Activated T-cell treated with anti-CD3 and anti-CD28 coated beads, Interleukin-2, amount 50 U/mL, for 72 hours (primary cell): ENCODE measurements around the gene CHST15. TPM values are rescaled to one million over a fixed set of nuclear protein-coding genes. Genes with fewer than 3 reads are reported as not detected.

Source experiments
- ATAC-seq, 2 donors: fragments of 150-1000 bp; cut with Tn5 transposase; replicated peaks in 1 of 2; 2 replicates each; pipeline ENCODE4 v1.10.0; 2021; ENCODE audit warnings: moderate library complexity in 2 of 2, mild to moderate bottlenecking in 1 of 2
- DNase-seq, 2 donors: peaks; one replicate each; pipeline ENCODE4 v3.0.0; 2021 to 2022; ENCODE audit warnings: mixed read lengths in 1 of 2
- H3K27ac Mint-ChIP-seq: one replicate; pipeline ENCODE4 v1.8.0; 2022; ENCODE audit warnings: mild to moderate bottlenecking, moderate library complexity, mixed read lengths
- H3K27me3 Mint-ChIP-seq: one replicate; pipeline ENCODE4 v1.8.0; 2022; ENCODE audit warnings: low read depth, mixed read lengths
- H3K36me3 Mint-ChIP-seq, 2 donors: one replicate each; pipeline ENCODE4 v1.8.0; 2022; ENCODE audit warnings: mixed read lengths in 2 of 2, mild to moderate bottlenecking in 1 of 2; ENCODE audit not compliant: insufficient read depth in 2 of 2
- H3K4me1 Mint-ChIP-seq: one replicate; pipeline ENCODE4 v1.8.0; 2022; ENCODE audit warnings: low read depth, mixed read lengths
- H3K4me3 Mint-ChIP-seq, 2 donors: one replicate each; pipeline ENCODE4 v1.8.0; 2022; ENCODE audit warnings: mild to moderate bottlenecking in 2 of 2, mixed read lengths in 2 of 2, moderate library complexity in 2 of 2
- H3K9me3 Mint-ChIP-seq, 2 donors: one replicate each; pipeline ENCODE4 v1.8.0; 2022; ENCODE audit warnings: mixed read lengths in 2 of 2
- total RNA-seq, 2 donors: library from RNA; stranded (reverse); gene quantifications; one replicate each; pipeline ENCODE4 v1.2.3, GENCODE V29; 2022

Gene CHST15
- total RNA-seq, 2 donors from 2014 or later = 0.38 to 2.4 TPM

DNA sequence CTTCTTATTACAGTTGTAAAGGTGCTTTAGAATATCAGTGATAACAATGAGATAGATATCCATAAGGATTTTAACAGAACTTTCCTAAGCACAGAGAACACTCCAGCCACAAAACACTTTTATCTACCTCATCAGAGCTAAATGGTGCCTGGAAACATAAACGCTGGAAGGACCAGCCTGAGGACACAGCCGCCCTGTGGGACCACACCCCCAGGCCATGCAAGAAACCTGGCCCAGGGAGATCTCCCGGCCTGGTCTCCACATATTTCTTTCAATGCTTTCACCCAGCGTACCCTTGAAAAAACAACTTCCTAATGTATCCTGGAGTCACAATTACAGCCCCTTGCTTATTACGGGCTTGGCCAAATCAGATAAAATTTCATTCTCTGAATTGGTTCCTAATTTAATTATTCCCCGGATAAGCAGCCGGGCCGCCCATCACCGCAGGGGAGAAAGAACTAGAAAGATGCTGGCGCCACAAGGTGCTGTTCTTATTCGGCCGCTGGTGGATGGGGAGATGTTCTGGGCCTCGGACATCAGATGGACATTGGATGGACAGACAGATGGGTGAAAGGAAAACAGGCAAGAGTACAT is 11.8 kb downstream of the CHST15 start:
- Mint-ChIP-seq H3K9me3 (no peaks in the 10 kb centered on the region), H3K27me3 (no peaks in the 10 kb centered on the region), H3K36me3 (no peaks in the 10 kb centered on the region), H3K4me1 (no peaks in the 10 kb centered on the region), H3K27ac (no peak overlapping the region), H3K4me3 (no peak overlapping the region)
- DNase-seq (no peak), ATAC-seq (no peak)

DNA sequence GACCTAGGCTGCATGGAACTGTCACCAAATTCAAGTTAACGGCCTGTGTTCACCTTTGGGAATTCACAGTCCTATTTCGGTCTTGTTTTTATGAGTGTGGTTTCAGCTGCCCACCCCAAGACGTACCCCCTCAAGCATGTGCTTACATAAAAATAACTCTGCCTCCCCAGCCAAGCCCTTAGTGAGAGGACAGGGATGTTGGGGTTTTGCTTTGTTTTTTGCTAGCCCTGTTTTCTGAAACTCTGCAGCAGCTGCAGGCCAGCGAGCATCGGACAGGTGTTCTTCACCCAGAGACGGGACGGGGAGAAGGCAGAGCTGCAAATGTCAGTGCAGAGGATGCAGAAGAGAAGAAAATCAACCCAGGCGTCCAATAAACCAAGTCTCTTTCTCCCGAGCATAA is 13.5 kb downstream of the CHST15 start:
- DNase-seq = no peak
- no peaks in the 10 kb centered on the region for H3K27me3 Mint-ChIP-seq
- H3K36me3 Mint-ChIP-seq = no peaks in the 10 kb centered on the region
- no peak overlapping the region for H3K27ac Mint-ChIP-seq
- no peaks in the 10 kb centered on the region for H3K9me3 Mint-ChIP-seq
- no peak for ATAC-seq
- no peak overlapping the region for H3K4me3 Mint-ChIP-seq
- H3K4me1 Mint-ChIP-seq = peaks cover 3% of the 10 kb centered on the region

DNA sequence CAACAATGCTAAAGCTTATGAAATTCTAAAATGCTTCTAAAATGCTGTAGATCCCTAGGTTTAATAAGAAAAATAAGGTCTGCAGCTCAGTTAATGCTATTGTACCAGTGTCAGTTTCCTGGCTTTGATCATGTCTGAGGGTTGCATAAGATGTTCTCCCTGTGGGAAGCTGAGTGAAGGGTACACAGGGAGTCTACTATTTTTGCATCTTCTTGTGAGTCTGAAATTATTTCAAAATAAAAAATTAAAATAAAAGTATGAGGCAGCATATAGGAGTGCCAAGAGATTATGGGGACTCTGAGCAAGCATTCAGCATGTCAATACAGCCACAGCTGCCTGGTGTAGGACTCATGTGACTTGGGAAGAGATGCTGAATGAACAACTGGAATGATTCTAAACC is 14.7 kb downstream of the CHST15 start:
- H3K4me1 Mint-ChIP-seq = peaks cover 10% of the 10 kb centered on the region
- H3K4me3 Mint-ChIP-seq = no peak overlapping the region
- no peaks in the 10 kb centered on the region for H3K9me3 Mint-ChIP-seq
- H3K36me3 Mint-ChIP-seq = no peaks in the 10 kb centered on the region
- H3K27ac Mint-ChIP-seq = no peak overlapping the region
- ATAC-seq = no peak
- no peaks in the 10 kb centered on the region for H3K27me3 Mint-ChIP-seq
- DNase-seq = no peak

DNA sequence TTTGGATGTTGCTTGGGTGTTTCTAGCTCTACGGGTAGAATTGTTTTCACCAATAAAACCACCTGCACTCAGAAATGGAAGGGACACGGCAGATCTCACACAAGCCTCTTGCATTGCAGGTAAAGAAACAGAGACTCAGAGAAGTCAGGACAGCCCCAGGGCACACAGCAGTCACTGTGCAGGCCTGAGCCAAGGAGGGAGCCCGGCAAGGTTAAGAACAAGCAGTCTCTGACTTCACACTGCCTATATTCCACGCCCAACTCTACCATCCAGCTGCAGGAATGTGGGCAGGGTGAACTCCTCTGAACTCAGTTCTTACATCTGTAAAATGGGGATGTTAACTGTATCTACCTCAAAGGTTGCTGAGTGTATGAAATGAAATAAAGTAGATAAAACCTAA is 15.4 kb downstream of the CHST15 start:
- ATAC-seq (no peak), DNase-seq (no peak)
- Mint-ChIP-seq H3K27ac (no peak overlapping the region), H3K36me3 (no peaks in the 10 kb centered on the region), H3K4me3 (no peak overlapping the region), H3K9me3 (no peaks in the 10 kb centered on the region), H3K27me3 (no peaks in the 10 kb centered on the region), H3K4me1 (peaks cover 10% of the 10 kb centered on the region)

DNA sequence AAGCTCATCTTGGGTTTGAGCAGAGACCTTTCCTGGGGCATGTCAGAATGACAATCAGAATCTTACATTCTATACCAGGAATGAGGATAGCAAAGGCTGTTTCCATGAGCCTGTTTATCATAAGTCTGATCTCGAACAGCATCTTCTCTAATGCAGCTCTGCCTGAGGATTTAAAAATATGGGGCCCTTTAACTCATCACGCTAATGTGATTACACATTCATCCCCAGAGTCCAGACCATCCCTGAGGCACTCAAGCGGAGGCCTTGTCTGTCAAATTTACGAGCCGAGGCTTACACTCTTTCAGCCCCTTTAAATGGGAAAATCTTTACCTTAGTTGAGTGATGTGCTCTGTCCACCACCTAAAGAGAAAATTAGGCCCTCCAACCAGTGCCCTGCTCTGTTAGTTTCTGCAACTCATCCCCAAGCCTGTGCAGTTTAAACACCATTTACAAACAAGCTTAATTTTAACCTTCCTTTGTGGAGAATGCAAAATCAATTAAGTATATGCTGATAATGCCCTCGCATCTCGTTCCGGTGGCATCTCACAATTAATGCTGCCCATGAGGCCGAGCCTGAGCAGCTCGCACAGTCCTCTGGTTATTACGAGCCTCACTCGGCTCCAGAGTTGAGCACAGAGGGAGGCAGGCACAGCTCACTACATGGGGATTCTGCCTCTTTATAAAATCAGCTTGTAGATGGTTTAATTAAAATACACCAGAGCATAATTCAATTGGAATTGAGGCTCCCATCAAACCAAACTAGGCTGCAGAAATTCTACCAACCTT is 16.0 kb downstream of the CHST15 start:
- DNase-seq (no peak), ATAC-seq (no peak)
- no peaks in the 10 kb centered on the region for H3K9me3 Mint-ChIP-seq
- no peak overlapping the region for H3K27ac Mint-ChIP-seq
- no peaks in the 10 kb centered on the region for H3K36me3 Mint-ChIP-seq
- no peaks in the 10 kb centered on the region for H3K27me3 Mint-ChIP-seq
- H3K4me1 Mint-ChIP-seq = peaks cover 10% of the 10 kb centered on the region
- no peak overlapping the region for H3K4me3 Mint-ChIP-seq

DNA sequence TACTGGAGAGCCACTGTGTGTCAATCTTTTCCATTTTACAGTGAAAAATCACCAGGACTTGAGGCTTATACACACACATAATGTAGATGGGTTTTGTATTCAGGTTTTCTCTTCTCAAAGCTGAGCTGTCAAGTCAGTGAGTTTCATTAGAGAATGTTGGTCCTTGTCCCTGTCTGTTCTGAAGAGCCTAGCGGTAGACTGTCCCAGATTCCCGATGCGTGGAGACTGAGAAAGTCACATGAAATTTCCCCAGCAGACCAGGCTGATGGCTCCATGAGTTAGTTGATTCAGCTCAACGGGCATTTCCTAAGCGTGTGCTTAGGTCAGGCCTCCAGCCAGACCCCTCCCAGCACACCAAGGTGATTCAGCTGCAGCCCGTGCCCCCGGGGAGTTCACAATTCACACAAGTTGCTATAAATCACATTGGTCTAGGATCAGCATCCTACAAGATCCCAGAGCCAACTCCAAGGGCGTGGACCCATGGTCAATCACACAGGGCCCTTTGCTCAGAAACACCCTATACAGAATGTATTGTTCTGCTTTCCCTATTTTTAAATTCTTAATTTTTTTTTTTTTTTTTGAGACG is 17.2 kb downstream of the CHST15 start:
- Mint-ChIP-seq H3K27ac (no peak overlapping the region), H3K4me3 (no peak overlapping the region), H3K9me3 (no peaks in the 10 kb centered on the region), H3K36me3 (no peaks in the 10 kb centered on the region), H3K4me1 (peaks cover 17% of the 10 kb centered on the region), H3K27me3 (peaks cover 4% of the 10 kb centered on the region)
- DNase-seq (no peak), ATAC-seq (no peak)

DNA sequence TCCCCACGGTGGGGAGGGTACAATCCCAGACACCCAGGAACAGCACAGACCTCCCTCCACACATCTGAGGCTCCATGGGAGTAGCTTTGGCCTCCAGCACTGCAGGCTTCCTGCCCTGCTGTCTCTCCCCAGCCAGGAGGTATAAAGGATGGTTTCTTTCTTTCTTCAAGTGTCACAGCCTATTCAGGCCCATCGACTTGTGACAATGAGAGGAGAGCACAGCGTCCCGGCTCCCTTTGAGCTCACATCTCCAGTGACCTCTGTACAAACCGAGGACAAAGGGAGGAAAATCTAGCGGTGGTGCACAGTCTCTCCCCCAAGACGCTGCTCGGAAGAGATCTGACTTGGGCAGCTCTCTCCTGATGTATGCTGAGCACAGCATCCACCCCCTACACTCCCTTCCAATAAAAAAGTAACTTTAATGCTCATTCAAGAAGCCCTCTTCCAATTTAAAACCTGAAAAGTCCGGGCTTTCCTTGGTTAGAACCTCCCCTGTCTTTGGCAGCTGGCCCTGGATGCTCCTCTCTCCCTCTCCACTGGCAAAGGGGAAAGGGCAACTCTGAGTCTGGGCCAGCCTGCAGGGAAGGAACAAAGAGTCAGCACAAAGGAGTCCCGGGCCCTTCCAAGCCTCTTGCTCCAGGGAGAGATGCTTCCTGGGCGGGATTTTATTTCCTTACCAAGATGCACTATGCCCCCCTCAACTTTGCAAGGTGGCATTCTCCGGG is 18.0 kb downstream of the CHST15 start:
- H3K36me3 Mint-ChIP-seq = no peaks in the 10 kb centered on the region
- H3K9me3 Mint-ChIP-seq = no peaks in the 10 kb centered on the region
- DNase-seq (no peak), ATAC-seq (no peak)
- peaks cover 17% of the 10 kb centered on the region for H3K4me1 Mint-ChIP-seq
- no peak overlapping the region for H3K4me3 Mint-ChIP-seq
- peaks cover 6% of the 10 kb centered on the region for H3K27me3 Mint-ChIP-seq
- H3K27ac Mint-ChIP-seq = no peak overlapping the region

DNA sequence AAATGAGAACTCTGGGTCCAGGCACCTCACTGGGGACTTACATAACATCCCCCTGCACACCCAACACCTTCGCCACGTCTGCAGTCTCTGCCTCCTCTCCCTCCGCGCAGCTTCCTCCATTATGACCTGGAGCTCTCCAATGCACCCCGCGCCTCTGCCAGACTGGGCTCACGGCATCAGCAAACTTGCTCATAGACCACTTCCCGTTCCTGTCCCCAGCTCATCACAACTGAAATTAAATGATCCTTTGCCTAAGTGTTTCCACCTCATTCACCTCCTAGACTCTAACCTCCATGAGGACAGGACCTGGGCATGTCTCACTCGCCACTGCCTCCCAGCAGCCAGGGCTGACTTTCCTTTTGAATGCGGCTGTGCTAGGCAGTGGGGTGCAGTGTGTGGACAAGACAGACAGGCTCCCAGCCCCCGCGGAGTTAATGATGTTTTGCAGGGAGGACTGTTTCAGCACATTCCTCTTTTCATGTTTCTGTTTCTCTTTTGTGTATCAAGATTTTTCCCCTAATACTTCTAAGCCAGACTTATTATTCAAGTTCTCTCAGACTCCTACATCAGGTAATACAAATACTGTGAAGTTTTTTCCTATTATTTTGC is 18.8 kb downstream of the CHST15 start:
- Mint-ChIP-seq H3K36me3 (no peaks in the 10 kb centered on the region), H3K9me3 (no peaks in the 10 kb centered on the region), H3K27me3 (peaks cover 6% of the 10 kb centered on the region), H3K4me3 (peak overlapping the region in 1 of 2 donors; percentile 2), H3K27ac (no peak overlapping the region), H3K4me1 (peaks cover 17% of the 10 kb centered on the region)
- DNase-seq (peak; percentile 10 to 26), ATAC-seq (peak; percentile 45 to 61)

DNA sequence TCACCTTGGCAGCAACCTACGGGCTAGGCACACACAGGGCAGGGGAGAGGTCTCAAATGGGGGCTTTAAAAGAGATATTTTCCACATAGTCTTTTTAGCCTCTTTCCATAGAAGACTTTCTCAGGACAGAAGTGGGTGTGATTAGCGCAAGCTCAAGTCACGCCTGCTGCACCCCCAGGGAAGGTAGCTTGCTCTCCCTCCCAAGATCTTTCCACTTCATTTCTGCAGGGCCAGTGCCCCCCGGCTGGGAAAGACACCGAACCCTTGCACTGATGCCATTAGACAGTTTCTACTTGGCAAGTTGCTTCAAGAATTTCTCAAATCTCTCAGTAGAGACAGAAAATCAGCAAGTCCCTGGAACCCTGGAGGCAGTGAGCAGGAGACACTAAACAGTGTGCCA is 19.4 kb downstream of the CHST15 start:
- ATAC-seq = no peak
- no peak overlapping the region for H3K27ac Mint-ChIP-seq
- no peaks in the 10 kb centered on the region for H3K36me3 Mint-ChIP-seq
- peaks cover 23% of the 10 kb centered on the region for H3K4me1 Mint-ChIP-seq
- DNase-seq = no peak
- H3K4me3 Mint-ChIP-seq = no peak overlapping the region
- peaks cover 6% of the 10 kb centered on the region for H3K27me3 Mint-ChIP-seq
- H3K9me3 Mint-ChIP-seq = no peaks in the 10 kb centered on the region

DNA sequence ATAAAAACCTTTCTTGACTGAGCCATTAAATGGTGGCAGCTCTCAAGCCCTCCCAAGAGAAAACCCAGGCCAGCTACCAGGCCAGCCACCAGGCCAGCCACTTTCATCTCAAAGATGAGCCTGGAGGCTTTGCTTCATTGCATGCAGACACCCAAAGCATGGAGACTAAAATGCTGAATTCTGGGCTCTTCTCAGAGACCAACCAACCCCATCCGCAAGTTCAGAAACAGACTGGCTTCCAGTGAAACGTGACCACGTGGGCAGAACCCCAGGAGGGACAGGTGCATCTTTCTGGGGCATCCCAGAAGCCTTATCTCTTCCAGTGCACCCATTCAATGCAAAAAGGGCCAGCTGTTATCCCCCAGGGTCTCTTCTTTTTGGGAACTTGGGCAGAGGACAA is 20.9 kb downstream of the CHST15 start:
- peaks cover 25% of the 10 kb centered on the region for H3K4me1 Mint-ChIP-seq
- H3K27ac Mint-ChIP-seq = no peak overlapping the region
- peaks cover 6% of the 10 kb centered on the region for H3K27me3 Mint-ChIP-seq
- H3K36me3 Mint-ChIP-seq = no peaks in the 10 kb centered on the region
- DNase-seq = no peak
- H3K4me3 Mint-ChIP-seq = no peak overlapping the region
- H3K9me3 Mint-ChIP-seq = no peaks in the 10 kb centered on the region
- ATAC-seq = no peak

DNA sequence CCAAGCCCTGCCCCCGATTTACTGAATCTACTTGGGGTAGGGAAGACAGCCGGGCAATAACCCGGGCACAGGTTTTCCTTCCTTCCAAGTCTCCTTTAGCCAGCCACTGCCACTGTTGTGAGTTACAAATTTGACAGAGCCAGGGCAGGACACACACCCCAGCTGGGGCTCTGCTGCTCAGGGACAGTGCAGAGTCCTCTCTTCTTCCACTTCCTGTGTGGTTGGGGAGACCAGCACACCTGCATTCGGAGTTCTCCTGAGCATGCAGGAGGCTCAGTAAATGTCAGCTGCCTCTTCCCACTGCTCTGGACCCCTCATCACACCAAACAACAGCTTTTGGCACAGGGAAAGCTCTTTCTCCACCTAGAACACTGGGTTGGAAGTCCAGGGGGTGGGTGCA is 21.3 kb downstream of the CHST15 start:
- Mint-ChIP-seq H3K27ac (no peak overlapping the region), H3K4me1 (peaks cover 26% of the 10 kb centered on the region), H3K27me3 (peaks cover 6% of the 10 kb centered on the region), H3K4me3 (no peak overlapping the region), H3K9me3 (no peaks in the 10 kb centered on the region), H3K36me3 (no peaks in the 10 kb centered on the region)
- DNase-seq = no peak
- ATAC-seq = no peak

DNA sequence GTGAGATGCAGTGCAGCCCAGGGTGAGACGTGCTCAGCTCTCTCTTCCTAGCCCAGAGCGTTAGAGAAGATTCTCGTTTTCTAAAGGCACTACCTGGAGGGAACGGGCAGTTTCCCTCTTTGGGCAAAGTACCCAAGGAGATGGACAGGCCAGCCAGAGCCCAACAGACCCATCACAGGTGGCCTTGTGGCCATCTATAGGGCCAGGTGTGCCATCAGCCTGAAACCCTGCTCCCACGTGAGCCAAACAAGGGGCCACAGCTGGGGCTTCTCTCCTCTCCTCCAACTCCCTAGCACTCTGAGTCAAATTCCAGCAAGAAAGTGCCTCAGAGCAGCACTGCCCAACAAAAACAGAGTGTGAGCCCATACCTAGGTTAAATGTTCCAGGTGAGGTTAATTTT is 22.3 kb downstream of the CHST15 start:
- H3K9me3 Mint-ChIP-seq = no peaks in the 10 kb centered on the region
- no peak overlapping the region for H3K4me3 Mint-ChIP-seq
- no peak overlapping the region for H3K27ac Mint-ChIP-seq
- DNase-seq (no peak), ATAC-seq (no peak)
- peaks cover 12% of the 10 kb centered on the region for H3K27me3 Mint-ChIP-seq
- peaks cover 35% of the 10 kb centered on the region for H3K4me1 Mint-ChIP-seq
- H3K36me3 Mint-ChIP-seq = no peaks in the 10 kb centered on the region

DNA sequence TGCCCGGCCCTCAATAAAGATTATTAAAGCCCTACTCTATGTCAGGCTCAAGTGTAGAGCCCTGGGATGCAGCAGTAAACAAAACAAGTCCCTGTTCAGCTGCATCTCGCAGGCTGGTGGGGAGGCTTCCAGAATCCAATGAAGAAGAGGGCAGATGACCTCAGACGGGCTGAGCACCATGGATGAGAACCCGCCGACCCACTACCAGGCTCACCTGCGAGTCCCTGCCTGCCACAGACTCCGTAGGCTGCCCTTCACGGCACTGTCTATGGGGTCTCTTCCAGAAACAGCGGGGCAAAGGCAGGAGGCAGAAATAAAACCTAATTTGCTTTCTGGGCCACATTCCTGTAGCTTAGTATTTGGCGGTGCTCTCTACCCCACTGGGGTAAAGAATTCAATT is 22.7 kb downstream of the CHST15 start:
- Mint-ChIP-seq H3K4me1 (peaks cover 40% of the 10 kb centered on the region), H3K9me3 (no peaks in the 10 kb centered on the region), H3K27ac (no peak overlapping the region), H3K4me3 (no peak overlapping the region), H3K36me3 (no peaks in the 10 kb centered on the region), H3K27me3 (peaks cover 16% of the 10 kb centered on the region)
- DNase-seq (no peak), ATAC-seq (no peak)
